NCI-H345 (cell line): ENCODE results near the gene GLIS1.
"Not testable (repeated sequence)": the region's sequence is repeated elsewhere in the genome, so short reads cannot be mapped to it uniquely, and the experiment has no call there.

Experiments
- DNase-seq: peaks from one replicate; lab custom pipeline; 2025; lab: John Stamatoyannopoulos, UW

The GLIS1 gene

GRCh38 chr1:53654216-53655210 lies 84.5 kb downstream of the GLIS1 start:
- no peak for DNase-seq

- DNase-seq, result no peak
These were observed 85.3 kb downstream of the GLIS1 start for GRCh38 chr1:53653631-53654030.

GRCh38 chr1:53653200-53653575 lies 85.8 kb downstream of the GLIS1 start:
- no peak for DNase-seq

GRCh38 chr1:53652441-53653199 lies 86.3 kb downstream of the GLIS1 start:
- DNase-seq, result no peak

GRCh38 chr1:53651356-53651755 lies 87.6 kb downstream of the GLIS1 start:
- no peak for DNase-seq

- DNase-seq, result no peak
These were observed 90.4 kb downstream of the GLIS1 start for GRCh38 chr1:53648516-53648915.

GRCh38 chr1:53647915-53648314 lies 91.0 kb downstream of the GLIS1 start:
- not testable (repeated sequence) for DNase-seq

- no peak for DNase-seq
These were observed 92.2 kb downstream of the GLIS1 start for GRCh38 chr1:53646732-53647131.

- no peak for DNase-seq
These were observed 93.3 kb downstream of the GLIS1 start for GRCh38 chr1:53645690-53646078.

GRCh38 chr1:53644909-53645689 lies 93.9 kb downstream of the GLIS1 start:
- DNase-seq, result no peak

- DNase-seq, result no peak
These were observed 94.5 kb downstream of the GLIS1 start for GRCh38 chr1:53644496-53644895.

GRCh38 chr1:53643881-53644390 lies 95.0 kb downstream of the GLIS1 start:
- no peak for DNase-seq

GRCh38 chr1:53643041-53643880 lies 95.7 kb downstream of the GLIS1 start:
- DNase-seq, result no peak

GRCh38 chr1:53642607-53643006 lies 96.4 kb downstream of the GLIS1 start:
- DNase-seq, result no peak

GRCh38 chr1:53642215-53642555 lies 96.8 kb downstream of the GLIS1 start:
- DNase-seq, result no peak

- no peak for DNase-seq
These were observed 97.3 kb downstream of the GLIS1 start for GRCh38 chr1:53641481-53642214.

GRCh38 chr1:53640701-53641075 lies 98.3 kb downstream of the GLIS1 start:
- no peak for DNase-seq

GRCh38 chr1:53639996-53640700 lies 98.8 kb downstream of the GLIS1 start:
- no peak for DNase-seq

- no peak for DNase-seq
These were observed 99.7 kb downstream of the GLIS1 start for GRCh38 chr1:53639251-53639763.
